SJCRH30 (cell line): Measurements from ENCODE around the gene GPR157. TPM values are rescaled to one million over a fixed set of nuclear protein-coding genes. Genes with fewer than 3 reads are reported as not detected.

Source experiments
- DNase-seq, 2 experiments: peaks; one replicate each; pipeline ENCODE4 v3.0.0-alpha.2; 2015 to 2020
- H3K27ac ChIP-seq: fragments of 250-450 bp; sonication (Bioruptor Pico); 2 replicates; pipeline ENCODE4 v1.5.1; 2020; ENCODE audit warnings: mild to moderate bottlenecking, moderate library complexity
- H3K27me3 ChIP-seq: fragments of 250-450 bp; sonication (Bioruptor Pico); 2 replicates; pipeline ENCODE4 v1.5.1; 2020; ENCODE audit warnings: mild to moderate bottlenecking, moderate library complexity
- H3K36me3 ChIP-seq: fragments of 250-450 bp; sonication (Bioruptor Pico); 2 replicates; pipeline ENCODE4 v1.5.1; 2020; ENCODE audit warnings: mild to moderate bottlenecking, moderate library complexity
- H3K4me1 ChIP-seq: fragments of 250-450 bp; sonication (Bioruptor Pico); 2 replicates; pipeline ENCODE4 v1.5.1; 2020; ENCODE audit warnings: mild to moderate bottlenecking, moderate library complexity
- H3K4me3 ChIP-seq: fragments of 250-450 bp; sonication (Bioruptor Pico); 2 replicates; pipeline ENCODE4 v1.5.1; 2020; ENCODE audit warnings: mild to moderate bottlenecking, moderate library complexity
- H3K9me3 ChIP-seq: fragments of 250-450 bp; sonication (Bioruptor Pico); replicated peaks from 2 replicates; pipeline ENCODE4 v1.5.1; 2020; ENCODE audit warnings: mild to moderate bottlenecking, moderate library complexity
- total RNA-seq: library from RNA; depleted of rRNA; stranded (reverse); fragments of >200 nt; shearing (Covaris generic); gene quantifications from 2 replicates; pipeline ENCODE4 v1.2.3, GENCODE V29; 2014

The GPR157 gene
- total RNA-seq, 1 experiment from 2014 or later: not detected

GRCh38 chr1:9115351-9116205 lies 13.3 kb downstream of the GPR157 start:
- no peaks in the 10 kb centered on the region for H3K4me1 ChIP-seq
- H3K4me3 ChIP-seq: no peak overlapping the region
- H3K27me3 ChIP-seq: peaks cover 19% of the 10 kb centered on the region
- DNase-seq: no peak
- no peaks in the 10 kb centered on the region for H3K9me3 ChIP-seq
- no peak overlapping the region for H3K27ac ChIP-seq
- no peaks in the 10 kb centered on the region for H3K36me3 ChIP-seq

- Histone ChIP-seq H3K27me3 (peaks cover 16% of the 10 kb centered on the region), H3K27ac (no peak overlapping the region), H3K36me3 (no peaks in the 10 kb centered on the region), H3K9me3 (no peaks in the 10 kb centered on the region), H3K4me1 (no peaks in the 10 kb centered on the region), H3K4me3 (no peak overlapping the region)
- no peak for DNase-seq
These were observed 15.7 kb downstream of the GPR157 start for GRCh38 chr1:9112961-9113880.

- Histone ChIP-seq H3K36me3 (no peaks in the 10 kb centered on the region), H3K4me1 (no peaks in the 10 kb centered on the region), H3K27me3 (peaks cover 16% of the 10 kb centered on the region), H3K27ac (no peak overlapping the region), H3K9me3 (no peaks in the 10 kb centered on the region), H3K4me3 (no peak overlapping the region)
- no peak for DNase-seq
These were observed 16.9 kb downstream of the GPR157 start for GRCh38 chr1:9111957-9112356.

GRCh38 chr1:9111357-9111691 lies 17.6 kb downstream of the GPR157 start:
- Histone ChIP-seq H3K4me3 (no peak overlapping the region), H3K36me3 (no peaks in the 10 kb centered on the region), H3K27me3 (peaks cover 22% of the 10 kb centered on the region), H3K9me3 (no peaks in the 10 kb centered on the region), H3K4me1 (no peaks in the 10 kb centered on the region), H3K27ac (no peak overlapping the region)
- DNase-seq: no peak

- Histone ChIP-seq H3K9me3 (no peaks in the 10 kb centered on the region), H3K27ac (no peak overlapping the region), H3K36me3 (no peaks in the 10 kb centered on the region), H3K4me1 (no peaks in the 10 kb centered on the region), H3K4me3 (no peak overlapping the region), H3K27me3 (peaks cover 23% of the 10 kb centered on the region)
- peak; percentile 90 for DNase-seq
These were observed 18.1 kb downstream of the GPR157 start for GRCh38 chr1:9110669-9111356.

GRCh38 chr1:9108056-9108665 lies 20.7 kb downstream of the GPR157 start:
- no peaks in the 10 kb centered on the region for H3K9me3 ChIP-seq
- peaks cover 24% of the 10 kb centered on the region for H3K27me3 ChIP-seq
- H3K4me3 ChIP-seq: no peak overlapping the region
- no peak for DNase-seq
- no peak overlapping the region for H3K27ac ChIP-seq
- no peaks in the 10 kb centered on the region for H3K4me1 ChIP-seq
- H3K36me3 ChIP-seq: no peaks in the 10 kb centered on the region

- Histone ChIP-seq H3K9me3 (no peaks in the 10 kb centered on the region), H3K36me3 (no peaks in the 10 kb centered on the region), H3K4me3 (no peak overlapping the region), H3K27ac (no peak overlapping the region), H3K4me1 (no peaks in the 10 kb centered on the region), H3K27me3 (peaks cover 18% of the 10 kb centered on the region)
- DNase-seq: no peak
These were observed 21.8 kb downstream of the GPR157 start for GRCh38 chr1:9107136-9107535.

GRCh38 chr1:9106286-9106685 lies 22.6 kb downstream of the GPR157 start:
- Histone ChIP-seq H3K4me3 (no peak overlapping the region), H3K36me3 (no peaks in the 10 kb centered on the region), H3K4me1 (no peaks in the 10 kb centered on the region), H3K9me3 (no peaks in the 10 kb centered on the region), H3K27ac (no peak overlapping the region), H3K27me3 (peaks cover 18% of the 10 kb centered on the region)
- no peak for DNase-seq

- no peak overlapping the region for H3K27ac ChIP-seq
- no peak for DNase-seq
- no peaks in the 10 kb centered on the region for H3K36me3 ChIP-seq
- no peaks in the 10 kb centered on the region for H3K9me3 ChIP-seq
- no peaks in the 10 kb centered on the region for H3K4me1 ChIP-seq
- H3K4me3 ChIP-seq: no peak overlapping the region
- peaks cover 18% of the 10 kb centered on the region for H3K27me3 ChIP-seq
These were observed 23.5 kb downstream of the GPR157 start for GRCh38 chr1:9105336-9105867.

- peak; percentile 37 to 61 for DNase-seq
- H3K9me3 ChIP-seq: no peaks in the 10 kb centered on the region
- no peaks in the 10 kb centered on the region for H3K4me1 ChIP-seq
- peaks cover 9% of the 10 kb centered on the region for H3K27me3 ChIP-seq
- H3K27ac ChIP-seq: no peak overlapping the region
- no peak overlapping the region for H3K4me3 ChIP-seq
- H3K36me3 ChIP-seq: no peaks in the 10 kb centered on the region
These were observed 27.3 kb downstream of the GPR157 start for GRCh38 chr1:9101510-9102146.

- DNase-seq: no peak
- Histone ChIP-seq H3K4me3 (no peak overlapping the region), H3K27me3 (peaks cover 4% of the 10 kb centered on the region; the same call in 1 of the 2 replicates), H3K9me3 (peaks cover 9% of the 10 kb centered on the region), H3K27ac (no peak overlapping the region), H3K4me1 (no peaks in the 10 kb centered on the region), H3K36me3 (no peaks in the 10 kb centered on the region)
These were observed 28.3 kb downstream of the GPR157 start for GRCh38 chr1:9100471-9101043.

GRCh38 chr1:9099555-9099954 lies 29.3 kb downstream of the GPR157 start:
- no peaks in the 10 kb centered on the region for H3K4me1 ChIP-seq
- H3K27me3 ChIP-seq: peaks cover 4% of the 10 kb centered on the region; the same call in 1 of the 2 replicates
- no peaks in the 10 kb centered on the region for H3K36me3 ChIP-seq
- H3K27ac ChIP-seq: no peak overlapping the region
- H3K9me3 ChIP-seq: peaks cover 9% of the 10 kb centered on the region
- H3K4me3 ChIP-seq: no peak overlapping the region
- no peak for DNase-seq

GRCh38 chr1:9097947-9098705 lies 30.8 kb downstream of the GPR157 start:
- no peak overlapping the region for H3K27ac ChIP-seq
- no peak for DNase-seq
- no peaks in the 10 kb centered on the region for H3K4me1 ChIP-seq
- H3K36me3 ChIP-seq: no peaks in the 10 kb centered on the region
- H3K4me3 ChIP-seq: no peak overlapping the region
- H3K27me3 ChIP-seq: no peaks in the 10 kb centered on the region
- peaks cover 9% of the 10 kb centered on the region for H3K9me3 ChIP-seq
